ENCODE data around the gene BRINP1.

GRCh38 chr9:119304555-119304954 is 64.7 kb downstream of the BRINP1 start:
- TF ChIP-seq CTCF (IDR thresholded peaks at IDR 0.05; ENCODE audit: insufficient read depth, low read length, poor library complexity, severe bottlenecking): no peak
- no peak for TF ChIP-seq EZH2phosphoT487 (conservative IDR thresholded peaks at IDR 0.05; ENCODE audit: low read length)
